ENCODE data around the gene SLC7A10. TPM values are rescaled to one million over a fixed set of nuclear protein-coding genes. Genes with fewer than 3 reads are reported as not detected.

Gene SLC7A10
- total RNA-seq, 1 donor from 2014 or later = 0.62 TPM

DNA sequence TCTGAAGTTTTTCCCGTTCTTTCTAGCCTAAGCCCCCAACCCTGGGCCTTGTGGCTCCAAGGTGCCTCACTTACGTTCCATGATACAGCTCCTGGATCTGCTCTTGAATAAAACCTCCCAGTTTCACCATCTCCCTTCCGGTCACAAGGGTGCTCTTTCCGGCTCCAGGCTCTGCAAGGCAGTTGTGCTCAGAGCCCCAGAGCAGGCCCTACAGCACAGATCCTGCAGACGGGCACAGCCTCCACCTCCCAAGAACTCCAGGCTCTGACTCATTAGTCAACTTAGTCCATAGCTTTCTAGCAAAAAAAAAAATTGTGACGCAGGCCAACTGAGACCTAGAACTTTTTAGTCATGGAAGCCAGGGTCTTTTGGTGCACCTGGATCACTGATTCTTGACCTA lies 33.9 kb upstream of the SLC7A10 start:
- Histone ChIP-seq H3K4me3 (no peak overlapping the region), H3K27ac (peak overlapping the region; percentile 71), H3K4me1 (peaks cover 24% of the 10 kb centered on the region), H3K27me3 (ENCODE audit: low read depth) (no peaks in the 10 kb centered on the region), H3K36me3 (no peaks in the 10 kb centered on the region), H3K9me3 (no peaks in the 10 kb centered on the region)
- TF ChIP-seq, protein P1, sequence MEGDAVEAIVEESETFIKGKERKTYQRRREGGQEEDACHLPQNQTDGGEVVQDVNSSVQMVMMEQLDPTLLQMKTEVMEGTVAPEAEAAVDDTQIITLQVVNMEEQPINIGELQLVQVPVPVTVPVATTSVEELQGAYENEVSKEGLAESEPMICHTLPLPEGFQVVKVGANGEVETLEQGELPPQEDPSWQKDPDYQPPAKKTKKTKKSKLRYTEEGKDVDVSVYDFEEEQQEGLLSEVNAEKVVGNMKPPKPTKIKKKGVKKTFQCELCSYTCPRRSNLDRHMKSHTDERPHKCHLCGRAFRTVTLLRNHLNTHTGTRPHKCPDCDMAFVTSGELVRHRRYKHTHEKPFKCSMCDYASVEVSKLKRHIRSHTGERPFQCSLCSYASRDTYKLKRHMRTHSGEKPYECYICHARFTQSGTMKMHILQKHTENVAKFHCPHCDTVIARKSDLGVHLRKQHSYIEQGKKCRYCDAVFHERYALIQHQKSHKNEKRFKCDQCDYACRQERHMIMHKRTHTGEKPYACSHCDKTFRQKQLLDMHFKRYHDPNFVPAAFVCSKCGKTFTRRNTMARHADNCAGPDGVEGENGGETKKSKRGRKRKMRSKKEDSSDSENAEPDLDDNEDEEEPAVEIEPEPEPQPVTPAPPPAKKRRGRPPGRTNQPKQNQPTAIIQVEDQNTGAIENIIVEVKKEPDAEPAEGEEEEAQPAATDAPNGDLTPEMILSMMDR (IDR thresholded peaks at IDR 0.05) = no peak
- intact Hi-C loops (cut with DNase I) = no loop called here
- ATAC-seq (peak; percentile 54 to 75), DNase-seq (peak; percentile 75)

DNA sequence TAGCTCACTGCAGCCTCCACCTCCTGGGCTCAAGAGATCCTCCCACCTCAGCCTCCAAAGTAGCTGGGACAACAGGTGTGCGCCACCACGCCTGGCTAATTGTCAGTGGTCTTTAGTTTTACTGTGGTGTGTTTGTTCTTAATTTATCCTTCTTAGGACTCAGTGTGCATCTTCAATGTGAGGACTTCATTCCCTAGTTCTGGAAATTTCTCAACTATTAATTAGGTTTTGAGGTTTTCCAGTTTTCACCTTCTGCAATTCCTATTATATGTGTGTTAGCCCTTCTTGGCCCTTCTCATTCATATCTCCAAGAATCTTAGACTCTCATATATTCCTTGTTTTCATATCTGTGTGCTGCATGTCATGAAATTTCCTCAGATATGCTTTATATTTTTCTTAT lies 32.2 kb upstream of the SLC7A10 start:
- no peak for DNase-seq
- H3K4me1 ChIP-seq = peaks cover 24% of the 10 kb centered on the region
- no peak overlapping the region for H3K27ac ChIP-seq
- no peaks in the 10 kb centered on the region for H3K9me3 ChIP-seq
- no peak overlapping the region for H3K4me3 ChIP-seq
- peaks cover 5% of the 10 kb centered on the region for H3K27me3 ChIP-seq (ENCODE audit: low read depth)
- no peaks in the 10 kb centered on the region for H3K36me3 ChIP-seq
- ATAC-seq = no peak
- intact Hi-C loops (cut with DNase I) = no loop called here
- TF ChIP-seq, protein P1 (IDR thresholded peaks at IDR 0.05) = no peak

DNA sequence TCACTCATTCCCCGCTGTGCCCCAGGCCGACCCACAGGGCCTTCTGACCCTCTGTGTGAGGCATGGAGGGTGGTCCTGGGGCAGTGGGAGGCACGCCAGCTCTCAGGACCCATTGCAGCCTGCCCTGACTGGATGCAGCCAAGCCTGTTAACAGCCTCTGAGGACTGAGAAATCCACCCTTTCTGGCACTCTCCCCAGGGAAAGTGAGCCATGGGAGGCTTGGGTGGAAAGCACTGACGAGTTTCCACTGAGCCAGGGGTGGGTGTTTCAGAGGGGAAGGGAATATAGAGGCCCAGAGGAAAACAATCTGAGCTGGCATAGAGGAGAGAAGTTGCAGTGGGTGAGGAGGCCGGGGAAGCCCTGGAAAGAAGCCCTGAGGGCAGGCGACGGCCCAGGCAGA lies 30.6 kb upstream of the SLC7A10 start:
- Histone ChIP-seq H3K9me3 (no peaks in the 10 kb centered on the region), H3K36me3 (no peaks in the 10 kb centered on the region), H3K27ac (no peak overlapping the region), H3K27me3 (ENCODE audit: low read depth) (peaks cover 5% of the 10 kb centered on the region), H3K4me3 (no peak overlapping the region), H3K4me1 (peaks cover 16% of the 10 kb centered on the region)
- ATAC-seq (no peak), DNase-seq (no peak)
- intact Hi-C loops (cut with DNase I) = no loop called here
- TF ChIP-seq, protein P1 (IDR thresholded peaks at IDR 0.05) = no peak

DNA sequence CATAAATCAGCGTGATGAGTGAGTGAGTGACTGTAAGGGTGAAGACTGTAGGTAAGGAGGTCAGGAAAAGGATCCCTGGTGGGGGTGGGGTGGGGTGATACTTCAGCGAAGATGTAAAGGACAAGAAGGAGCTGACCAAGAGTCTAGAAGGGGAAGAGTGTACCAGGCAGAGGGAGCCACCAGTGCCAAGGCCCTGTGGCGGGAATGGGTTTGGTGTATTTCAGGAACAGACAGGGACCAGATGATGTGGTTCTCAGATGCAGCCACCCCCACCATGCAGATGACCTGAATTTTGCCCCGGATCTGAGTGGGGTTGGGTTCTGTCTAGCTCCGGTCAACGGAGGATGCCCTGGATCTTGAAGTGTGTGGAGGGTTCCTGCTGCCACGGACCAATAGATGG lies 30.1 kb upstream of the SLC7A10 start:
- TF ChIP-seq, protein P1 (IDR thresholded peaks at IDR 0.05) = no peak
- Histone ChIP-seq H3K27me3 (ENCODE audit: low read depth) (peaks cover 9% of the 10 kb centered on the region), H3K4me3 (no peak overlapping the region), H3K9me3 (no peaks in the 10 kb centered on the region), H3K36me3 (no peaks in the 10 kb centered on the region), H3K4me1 (peaks cover 11% of the 10 kb centered on the region), H3K27ac (no peak overlapping the region)
- DNase-seq (no peak), ATAC-seq (no peak)
- intact Hi-C loops (cut with DNase I) = no loop called here

DNA sequence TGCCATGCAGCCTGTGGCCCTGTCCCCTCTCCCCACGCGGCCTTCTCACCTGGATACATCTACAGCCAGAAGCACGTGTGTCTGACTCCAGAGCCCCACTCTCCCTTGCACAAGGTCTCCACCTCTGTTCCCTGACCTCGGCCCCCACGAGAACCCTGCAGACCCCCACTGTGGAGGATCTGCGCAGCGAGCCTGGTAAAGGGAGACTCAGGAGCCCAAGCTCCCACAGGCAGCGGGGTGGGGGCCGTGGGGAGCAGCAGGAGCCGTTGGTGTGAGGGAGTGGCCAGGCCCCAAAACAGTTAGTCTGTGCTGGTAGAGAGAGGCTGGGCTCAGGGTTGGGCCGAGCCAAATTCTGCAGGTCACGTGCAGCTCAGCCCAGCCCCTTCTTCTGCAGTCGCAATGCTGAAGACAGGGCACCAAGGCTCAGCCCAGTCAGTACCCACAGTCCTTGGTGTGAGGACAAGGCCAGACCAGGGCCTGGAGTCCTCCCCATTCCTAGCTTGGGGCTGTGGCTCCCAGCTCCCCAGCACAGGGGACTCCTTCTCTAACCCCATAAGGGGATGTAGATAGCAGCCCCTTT lies 28.7 kb upstream of the SLC7A10 start:
- DNase-seq (no peak), ATAC-seq (no peak)
- Histone ChIP-seq H3K4me3 (no peak overlapping the region), H3K4me1 (peaks cover 1% of the 10 kb centered on the region), H3K27me3 (ENCODE audit: low read depth) (peaks cover 9% of the 10 kb centered on the region), H3K36me3 (no peaks in the 10 kb centered on the region), H3K9me3 (no peaks in the 10 kb centered on the region), H3K27ac (no peak overlapping the region)
- intact Hi-C loops (cut with DNase I) = no loop called here
- TF ChIP-seq, protein P1 (IDR thresholded peaks at IDR 0.05) = no peak

All from lower lobe of right lung (tissue), 2 donors.